ENCODE measurements around the gene CACNA1C. TPM values are rescaled to one million over a fixed set of nuclear protein-coding genes. Genes with fewer than 3 reads are reported as not detected.

CACNA1C gene
- total and polyA plus RNA-seq, 8 donors: 0.31 to 55.8 (median 7.2) TPM

GRCh38 chr12:2304223-2304622 lies 251.4 kb downstream of the CACNA1C start:
- H3K27me3 ChIP-seq: no peaks in the 10 kb centered on the region
- intact Hi-C loops (cut with DNase I; ENCODE audit: low total_unique reads): no loop called here
- peaks cover 0 to 4% (median 0%) of the 10 kb centered on the region in 4 donors for H3K9me3 ChIP-seq
- peaks cover 0 to 34% (median 23%) of the 10 kb centered on the region in 4 donors for H3K4me1 ChIP-seq
- H3K27ac ChIP-seq: no peak overlapping the region
- H3K4me3 ChIP-seq: no peak overlapping the region
- WGBS, 5 donors: 69 to 76% (median 72%) methylated on average over 10 to 12 of the region's 12 CpGs
- TF ChIP-seq EP300 (IDR thresholded peaks at IDR 0.05) (no peak), CTCF (IDR thresholded peaks at IDR 0.05) (no peak), POLR2AphosphoS5 (IDR thresholded peaks at IDR 0.05) (no peak), POLR2A (IDR thresholded peaks at IDR 0.05) (no peak)
- DNase-seq: no peak
- H3K36me3 ChIP-seq: no peaks in the 10 kb centered on the region

GRCh38 chr12:2306012-2306411 lies 253.2 kb downstream of the CACNA1C start:
- H3K27me3 ChIP-seq: no peaks in the 10 kb centered on the region
- no peaks in the 10 kb centered on the region for H3K36me3 ChIP-seq
- intact Hi-C loops (cut with DNase I; ENCODE audit: low total_unique reads): no loop called here
- DNase-seq: no peak
- peaks cover 0 to 38% (median 22%) of the 10 kb centered on the region in 4 donors for H3K4me1 ChIP-seq
- H3K27ac ChIP-seq: no peak overlapping the region
- WGBS, 5 donors: 60 to 76% (median 61%) methylated on average over 1 to 3 of the region's 3 CpGs
- TF ChIP-seq POLR2AphosphoS5 (IDR thresholded peaks at IDR 0.05): no peak
- no peak for TF ChIP-seq CTCF (IDR thresholded peaks at IDR 0.05)
- no peak for TF ChIP-seq POLR2A (IDR thresholded peaks at IDR 0.05)
- TF ChIP-seq EP300 (IDR thresholded peaks at IDR 0.05): no peak
- H3K9me3 ChIP-seq: peaks cover 0 to 4% (median 0%) of the 10 kb centered on the region in 4 donors
- H3K4me3 ChIP-seq: no peak overlapping the region

GRCh38 chr12:2306735-2307134 lies 253.9 kb downstream of the CACNA1C start:
- intact Hi-C loops (cut with DNase I; ENCODE audit: low total_unique reads): no loop called here
- H3K36me3 ChIP-seq: no peaks in the 10 kb centered on the region
- DNase-seq: no peak
- no peaks in the 10 kb centered on the region for H3K27me3 ChIP-seq
- TF ChIP-seq POLR2AphosphoS5 (IDR thresholded peaks at IDR 0.05): no peak
- no peak for TF ChIP-seq POLR2A (IDR thresholded peaks at IDR 0.05)
- TF ChIP-seq CTCF (IDR thresholded peaks at IDR 0.05): no peak
- TF ChIP-seq EP300 (IDR thresholded peaks at IDR 0.05): no peak
- WGBS, 5 donors: 56 to 62% (median 60%) methylated on average over 4 of the region's 4 CpGs
- H3K4me3 ChIP-seq: no peak overlapping the region
- H3K27ac ChIP-seq: no peak overlapping the region
- peaks cover 0 to 36% (median 20%) of the 10 kb centered on the region in 4 donors for H3K4me1 ChIP-seq
- peaks cover 0 to 4% (median 0%) of the 10 kb centered on the region in 4 donors for H3K9me3 ChIP-seq

GRCh38 chr12:2307550-2307949 lies 254.8 kb downstream of the CACNA1C start:
- WGBS, 5 donors: 63 to 87% (median 81%) methylated on average over 2 to 3 of the region's 3 CpGs
- Histone ChIP-seq H3K4me3 (no peak overlapping the region), H3K9me3 (peaks cover 0 to 4% (median 0%) of the 10 kb centered on the region in 4 donors), H3K27ac (no peak overlapping the region), H3K4me1 (peaks cover 0 to 32% (median 14%) of the 10 kb centered on the region in 4 donors), H3K36me3 (no peaks in the 10 kb centered on the region), H3K27me3 (no peaks in the 10 kb centered on the region)
- intact Hi-C loops (cut with DNase I; ENCODE audit: low total_unique reads): no loop called here
- TF ChIP-seq POLR2A (IDR thresholded peaks at IDR 0.05): no peak
- no peak for TF ChIP-seq EP300 (IDR thresholded peaks at IDR 0.05)
- no peak for TF ChIP-seq POLR2AphosphoS5 (IDR thresholded peaks at IDR 0.05)
- TF ChIP-seq CTCF (IDR thresholded peaks at IDR 0.05): no peak
- no peak for DNase-seq
